Psoas muscle (tissue), 8 donors: Measurements from ENCODE around the gene PKM. TPM values are rescaled to one million over a fixed set of nuclear protein-coding genes. Genes with fewer than 3 reads are reported as not detected.

Experiments
- ATAC-seq, 4 donors: fragments of 200-7000 bp; cut with Tn5 transposase; one replicate each; pipeline ENCODE4 v1.9.1; 2020; ENCODE audit warnings: moderate library complexity in 3 of 4, mild to moderate bottlenecking in 2 of 4
- DNase-seq, 2 donors: peaks; one replicate each; pipeline ENCODE4 v3.0.0-alpha.2; 2020
- H3K27ac ChIP-seq: fragments of 200-600 bp; one replicate; pipeline ENCODE4 v1.8.0; 2022
- H3K27me3 ChIP-seq, 3 donors: fragments of 200-600 bp in 1 of 3; one replicate each; pipeline versions ENCODE4 v1.6.1 to v1.8.0; 2013 to 2022; ENCODE audit warnings: low read length in 2 of 3, mild to moderate bottlenecking in 2 of 3, moderate library complexity in 1 of 3; ENCODE audit not compliant: insufficient read depth in 3 of 3
- H3K36me3 ChIP-seq, 2 donors: fragments of 200-600 bp in 1 of 2; one replicate each; pipeline versions ENCODE4 v1.6.1 to v1.8.0; 2013 to 2022; ENCODE audit warnings: low read depth in 1 of 2, mild to moderate bottlenecking in 1 of 2, moderate library complexity in 1 of 2; ENCODE audit not compliant: insufficient read depth in 1 of 2
- H3K4me1 ChIP-seq: fragments of 200-600 bp; one replicate; pipeline ENCODE4 v1.8.0; 2022
- H3K4me3 ChIP-seq: fragments of 200-600 bp; one replicate; pipeline ENCODE4 v1.8.0; 2022; ENCODE audit warnings: mild to moderate bottlenecking
- H3K9me3 ChIP-seq: fragments of 200-600 bp; one replicate; pipeline ENCODE4 v1.8.0; 2022
- WGBS, 3 donors: extraction: QIAGEN DNeasy Blood & Tissue Kit; methylation state at CpG; one replicate each; pipeline versions ENCODE4 v1.1.6 to v1.1.7; 2013; 5-methylcytosine and 5-hydroxymethylcytosine counted together
- intact Hi-C, 2 donors: fragments of 100-400 bp; cut with DNase I; formaldehyde crosslinking; loops; one replicate each; pipeline versions ENCODE4 v1.11.0 to v1.14.2; 2022
- polyA plus RNA-seq, 3 donors: library from polyadenylated mRNA; stranded (reverse); fragments of 200-250 nt; gene quantifications; one replicate each; pipeline ENCODE4 v1.2.3, GENCODE V29; 2013
- total RNA-seq, 4 donors: library from RNA; stranded (reverse); fragmentation: NEBNext Ultra II Directional in 2 of 4; extraction: Animal tissue kit (Norgen Biotek cat#: 25700) in 2 of 4; gene quantifications; one replicate each; pipeline versions ENCODE4 v1.2.1 to v1.2.4, GENCODE V29; 2021 to 2023
- TF ChIP-seq, protein P1 (sequence below): fragments of 200-600 bp; IDR thresholded peaks from one replicate; pipeline ENCODE4 v1.8.0; 2022; ENCODE audit warnings: antibody characterized with exemption
- donor health status: healthy with polysubstance abuse.
- donor health status: DM: no; HTN: no; CAD: no; lungs with moderate emphysema.
- donor health status: Bipolar disorder and iron deficiency.
- donor health status: healthy.
- donor health status: DM: yes; HTN: yes; CAD: no.
- donor health status: DM: no; HTN: no; CAD: no.
- donor health status: DM: no; HTN: no; CAD: no.
- donor health status: DM: yes; HTN: yes; CAD: no.

The PKM gene
- total and polyA plus RNA-seq, 7 donors, result 513 to 1,170 (median 958) TPM

DNA sequence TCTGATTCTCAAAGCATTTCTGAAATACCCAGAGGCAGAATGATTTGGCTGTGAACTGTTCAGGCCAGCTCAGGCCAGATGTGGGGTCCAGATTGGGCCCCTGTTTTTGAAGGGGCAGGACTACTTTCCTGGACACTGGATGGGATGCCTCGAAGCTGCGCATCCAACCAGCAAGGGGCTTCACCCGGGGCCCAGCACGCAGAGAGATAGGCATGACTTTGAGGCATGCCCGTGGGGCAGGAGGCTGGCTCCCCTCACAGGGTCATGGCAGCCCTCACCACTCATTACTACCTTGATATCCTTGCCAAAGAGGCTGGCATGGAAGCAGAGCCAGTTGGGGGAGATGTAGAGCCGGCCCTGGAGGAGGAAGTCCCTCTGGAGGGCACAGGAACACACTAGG is 63.5 kb downstream of the PKM start:
- ATAC-seq (no peak), DNase-seq (no peak)
- Histone ChIP-seq H3K27ac (no peak overlapping the region), H3K4me3 (no peak overlapping the region), H3K36me3 (no peaks in the 10 kb centered on the region), H3K4me1 (no peaks in the 10 kb centered on the region), H3K27me3 (no peaks in the 10 kb centered on the region), H3K9me3 (no peaks in the 10 kb centered on the region)
- TF ChIP-seq, protein P1, sequence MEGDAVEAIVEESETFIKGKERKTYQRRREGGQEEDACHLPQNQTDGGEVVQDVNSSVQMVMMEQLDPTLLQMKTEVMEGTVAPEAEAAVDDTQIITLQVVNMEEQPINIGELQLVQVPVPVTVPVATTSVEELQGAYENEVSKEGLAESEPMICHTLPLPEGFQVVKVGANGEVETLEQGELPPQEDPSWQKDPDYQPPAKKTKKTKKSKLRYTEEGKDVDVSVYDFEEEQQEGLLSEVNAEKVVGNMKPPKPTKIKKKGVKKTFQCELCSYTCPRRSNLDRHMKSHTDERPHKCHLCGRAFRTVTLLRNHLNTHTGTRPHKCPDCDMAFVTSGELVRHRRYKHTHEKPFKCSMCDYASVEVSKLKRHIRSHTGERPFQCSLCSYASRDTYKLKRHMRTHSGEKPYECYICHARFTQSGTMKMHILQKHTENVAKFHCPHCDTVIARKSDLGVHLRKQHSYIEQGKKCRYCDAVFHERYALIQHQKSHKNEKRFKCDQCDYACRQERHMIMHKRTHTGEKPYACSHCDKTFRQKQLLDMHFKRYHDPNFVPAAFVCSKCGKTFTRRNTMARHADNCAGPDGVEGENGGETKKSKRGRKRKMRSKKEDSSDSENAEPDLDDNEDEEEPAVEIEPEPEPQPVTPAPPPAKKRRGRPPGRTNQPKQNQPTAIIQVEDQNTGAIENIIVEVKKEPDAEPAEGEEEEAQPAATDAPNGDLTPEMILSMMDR, result no peak
- intact Hi-C loops, result no loop called here
- 64 to 83% (median 65%) methylated on average over 5 to 6 of the region's 6 CpGs for WGBS, 3 donors

DNA sequence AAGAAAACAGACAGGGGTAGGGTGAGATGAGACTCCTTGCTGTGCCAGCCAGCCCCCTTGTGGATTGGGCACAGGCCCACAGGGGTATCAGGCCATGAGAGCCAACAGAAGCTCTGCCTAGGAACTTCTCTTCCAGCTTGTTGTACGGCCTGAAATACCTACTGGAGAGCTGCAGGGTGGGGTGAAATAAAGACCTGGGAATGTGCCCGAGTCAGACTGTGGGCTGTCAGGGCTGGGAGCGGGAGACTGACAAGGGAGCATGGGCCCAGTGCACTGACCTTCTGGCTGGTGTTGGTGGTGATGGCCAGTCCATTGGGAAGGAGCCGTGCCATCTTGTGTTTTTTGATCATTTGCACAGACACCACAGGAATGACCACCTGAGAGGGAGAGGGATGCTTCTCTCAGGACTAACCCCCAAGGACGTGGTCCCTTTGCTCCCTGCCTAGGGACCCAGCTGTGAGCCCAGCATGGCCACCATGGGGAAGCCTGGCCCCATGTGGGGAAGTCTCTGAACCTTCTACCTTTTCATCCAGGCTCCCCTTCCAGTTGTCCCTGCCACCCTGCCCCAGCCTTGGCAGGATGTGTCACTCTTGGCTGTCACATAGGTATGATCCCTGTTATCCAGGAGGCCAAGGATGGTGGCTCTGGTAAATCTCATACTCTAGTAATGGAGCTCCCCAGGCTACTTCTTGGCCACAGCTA is 64.1 kb downstream of the PKM start:
- intact Hi-C loops, result no loop called here
- ATAC-seq (no peak), DNase-seq (no peak)
- WGBS, 3 donors, result 90 to 91% (median 90%) methylated on average over 5 of the region's 5 CpGs
- Histone ChIP-seq H3K4me3 (no peak overlapping the region), H3K27me3 (no peaks in the 10 kb centered on the region), H3K4me1 (no peaks in the 10 kb centered on the region), H3K36me3 (no peaks in the 10 kb centered on the region), H3K9me3 (no peaks in the 10 kb centered on the region), H3K27ac (no peak overlapping the region)
- TF ChIP-seq, protein P1, result no peak

DNA sequence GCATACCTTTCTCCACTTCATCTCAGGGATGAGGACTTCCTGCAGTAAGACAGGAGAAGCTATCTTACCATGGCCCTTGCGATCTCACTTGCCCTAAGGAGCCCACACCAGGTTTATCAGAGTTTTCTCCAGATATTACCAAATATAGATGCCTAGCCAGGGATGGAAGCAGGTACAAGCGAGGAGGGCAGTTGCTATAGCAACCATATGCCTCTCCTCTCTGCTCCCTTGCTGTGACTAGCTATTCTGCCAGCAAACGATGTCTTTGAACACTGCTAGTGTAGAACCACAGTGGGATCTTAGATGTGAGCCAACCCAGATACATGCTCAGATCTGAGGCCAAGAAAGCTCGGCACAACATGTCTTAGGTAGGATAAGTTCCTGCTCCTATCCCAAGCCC is 67.3 kb downstream of the PKM start:
- Histone ChIP-seq H3K4me1 (peaks cover 7% of the 10 kb centered on the region), H3K27me3 (no peaks in the 10 kb centered on the region), H3K36me3 (no peaks in the 10 kb centered on the region), H3K9me3 (no peaks in the 10 kb centered on the region), H3K4me3 (no peak overlapping the region), H3K27ac (no peak overlapping the region)
- DNase-seq (no peak), ATAC-seq (no peak)
- intact Hi-C loops, result no loop called here
- WGBS, 3 donors, result 65 to 90% (median 87%) methylated on average over 4 of the region's 4 CpGs
- TF ChIP-seq, protein P1, result no peak

DNA sequence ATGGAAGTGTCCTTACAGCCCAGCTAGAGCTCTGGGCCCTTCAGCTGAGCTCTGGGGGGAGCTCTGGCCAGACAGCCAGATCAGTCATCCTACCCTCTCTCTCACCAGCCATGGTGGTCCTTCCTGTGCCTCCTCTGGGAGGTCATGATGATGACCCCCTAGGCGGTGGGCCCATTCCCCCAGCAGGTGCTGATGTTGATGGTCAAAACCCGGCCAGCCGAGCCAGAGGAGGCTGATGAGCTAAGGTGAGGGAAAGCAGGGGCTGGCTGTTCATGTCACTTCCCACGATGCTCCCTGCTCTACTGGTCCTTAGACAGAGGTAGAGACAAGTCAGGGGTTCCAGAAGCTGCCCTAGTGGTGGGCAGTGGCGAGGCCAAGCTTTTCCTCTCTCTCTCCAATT is 68.4 kb downstream of the PKM start:
- H3K27me3 ChIP-seq, result no peaks in the 10 kb centered on the region
- DNase-seq (no peak), ATAC-seq (no peak)
- no peak overlapping the region for H3K4me3 ChIP-seq
- TF ChIP-seq, protein P1, result no peak
- intact Hi-C loops, result no loop called here
- 91 to 97% (median 96%) methylated on average over 5 of the region's 5 CpGs for WGBS, 3 donors
- H3K4me1 ChIP-seq, result peaks cover 7% of the 10 kb centered on the region
- no peaks in the 10 kb centered on the region for H3K9me3 ChIP-seq
- no peaks in the 10 kb centered on the region for H3K36me3 ChIP-seq
- H3K27ac ChIP-seq, result no peak overlapping the region
